Activated CD4-positive, alpha-beta T cell treated with anti-CD3 and anti-CD28 coated beads, Interleukin-2, amount 50 U/mL, for 4 hours (primary cell): ENCODE data around the gene DOCK6.
"Not testable (repeated sequence)": the region's sequence is repeated elsewhere in the genome, so short reads cannot be mapped to it uniquely, and the experiment has no call there.

Source experiments
- DNase-seq, 2 experiments: peaks; one replicate each; pipeline ENCODE4 v3.0.0-alpha.2; 2020

The DOCK6 gene

DNA sequence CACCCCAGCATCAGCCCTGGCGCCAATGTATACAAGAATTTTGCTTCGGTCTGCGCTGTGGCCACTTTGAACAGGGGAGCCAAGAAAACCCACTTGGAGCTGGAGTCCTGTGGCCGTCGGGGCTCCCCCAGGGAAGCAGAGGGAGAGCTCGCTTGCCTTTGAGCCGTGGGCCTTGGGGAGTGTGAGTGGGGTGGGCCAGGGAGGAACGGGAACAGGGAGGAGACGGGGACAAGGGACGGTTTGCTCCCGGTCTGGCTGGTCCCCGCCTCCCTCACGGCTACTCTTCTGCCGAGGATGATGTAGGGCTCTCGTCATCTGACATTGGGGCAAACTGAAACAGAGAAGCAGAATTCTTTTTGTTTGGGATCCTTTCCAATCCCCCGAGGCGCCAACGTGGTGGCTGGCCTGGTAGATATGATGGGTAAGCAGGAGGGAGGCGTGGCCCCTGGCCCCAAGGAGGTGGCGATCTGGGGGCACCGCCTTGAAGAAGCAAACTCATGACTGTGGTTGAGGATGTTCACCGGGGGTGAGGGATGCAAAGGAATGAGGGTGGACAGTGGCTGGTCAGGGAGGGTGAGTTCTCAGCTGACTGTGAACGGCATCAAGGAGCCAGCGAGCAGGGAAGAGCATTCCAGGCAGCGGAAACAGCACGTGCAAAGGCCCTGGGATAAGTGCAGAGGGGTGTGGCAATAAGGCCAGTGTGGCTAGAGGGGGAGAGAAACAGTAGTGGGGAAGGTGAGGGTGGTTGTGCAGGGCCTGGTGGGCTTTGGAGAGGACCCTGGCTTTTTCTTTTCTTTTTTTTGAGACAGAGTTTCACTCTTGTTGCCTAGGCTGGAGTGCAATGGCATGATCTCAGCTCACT lies 95.8 kb downstream of the DOCK6 start:
- no peak for DNase-seq

DNA sequence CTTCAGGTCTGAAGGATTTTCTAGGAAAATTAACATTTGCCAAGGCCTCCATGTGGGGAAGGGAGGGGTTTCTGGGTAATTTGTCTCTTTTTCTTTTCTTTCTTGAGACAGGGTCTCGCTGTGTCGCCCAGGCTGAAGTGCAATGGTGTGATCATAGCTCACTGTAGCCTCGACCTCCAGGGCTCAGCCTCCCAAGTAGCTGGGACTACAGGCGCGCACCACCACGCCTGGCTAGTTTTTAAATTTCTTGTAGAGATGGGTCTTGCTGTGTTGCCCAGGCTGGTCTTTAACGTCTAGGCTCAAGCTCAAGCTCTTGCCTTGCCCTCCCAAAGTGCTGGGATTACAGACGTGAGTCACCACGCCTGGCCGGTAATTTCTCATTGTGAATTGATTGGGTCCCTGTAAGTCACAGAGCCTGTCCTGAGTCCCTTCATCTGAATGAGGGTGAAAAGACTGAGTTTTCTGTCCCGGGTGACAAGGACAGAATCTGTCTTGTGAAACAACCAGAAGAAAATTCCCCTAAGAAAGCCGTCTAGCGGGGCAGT lies 96.8 kb downstream of the DOCK6 start:
- DNase-seq, result no peak

DNA sequence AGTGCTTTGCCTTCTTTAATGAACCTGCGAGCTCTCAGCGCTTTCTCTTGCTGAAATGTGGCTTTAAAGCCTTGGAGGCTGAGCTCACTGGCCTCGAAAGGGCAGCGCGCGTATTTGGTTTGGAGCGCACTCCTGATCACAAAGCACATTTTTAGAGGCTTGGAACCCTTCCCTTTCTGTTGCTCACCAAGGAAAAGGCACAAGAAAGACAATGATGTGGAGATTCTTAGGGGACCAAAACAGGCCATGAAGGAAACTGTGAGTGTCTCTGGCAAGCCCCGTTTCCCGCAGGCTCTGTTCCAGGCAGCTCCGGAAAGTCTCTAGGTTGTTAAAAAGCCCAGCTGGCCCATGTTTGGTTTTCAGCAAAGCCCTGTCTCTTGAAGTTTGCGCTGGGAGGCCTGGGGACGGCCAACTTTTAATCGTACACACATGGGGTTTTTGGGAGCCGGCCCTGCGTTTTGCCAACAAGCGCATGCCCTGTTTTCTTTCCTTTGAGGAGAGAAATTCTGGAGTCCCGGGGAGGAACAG lies 97.4 kb downstream of the DOCK6 start:
- DNase-seq, result no peak

DNA sequence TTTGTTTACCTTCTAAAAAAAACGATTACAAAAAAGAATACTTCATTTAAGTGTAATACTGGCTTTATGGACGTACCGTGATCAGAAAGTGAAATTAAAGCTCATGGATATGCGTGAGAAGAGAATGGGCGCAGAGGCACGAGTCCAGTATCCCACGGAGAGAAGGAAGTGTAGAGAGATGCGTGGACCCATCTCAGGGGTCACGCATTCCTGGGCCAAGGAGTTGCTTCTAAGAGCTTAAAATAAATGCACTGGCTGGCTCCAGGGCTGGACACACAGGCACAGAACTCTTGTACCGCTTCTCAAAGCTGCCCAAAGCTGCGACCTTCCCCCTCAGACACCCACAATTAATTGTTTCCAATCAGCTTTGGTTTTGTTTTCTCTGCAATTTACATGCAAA lies 98.0 kb downstream of the DOCK6 start:
- DNase-seq, result no peak

DNA sequence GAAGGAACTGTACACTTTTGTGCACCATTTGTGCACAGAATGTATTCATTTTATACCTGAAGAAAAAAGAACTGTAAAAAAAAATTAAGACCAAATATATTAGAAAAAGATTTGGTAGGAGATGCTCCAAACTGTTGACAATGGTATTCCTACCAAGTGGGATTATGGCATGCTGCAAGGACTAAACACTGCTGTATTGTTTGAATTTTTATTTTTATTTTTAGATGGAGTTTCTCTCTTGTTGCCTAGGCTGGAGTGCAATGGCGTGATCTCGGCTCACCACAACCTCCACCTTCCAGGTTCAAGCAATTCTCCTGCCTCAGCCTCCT lies 101.9 kb downstream of the DOCK6 start:
- DNase-seq, result not testable (repeated sequence)

DNA sequence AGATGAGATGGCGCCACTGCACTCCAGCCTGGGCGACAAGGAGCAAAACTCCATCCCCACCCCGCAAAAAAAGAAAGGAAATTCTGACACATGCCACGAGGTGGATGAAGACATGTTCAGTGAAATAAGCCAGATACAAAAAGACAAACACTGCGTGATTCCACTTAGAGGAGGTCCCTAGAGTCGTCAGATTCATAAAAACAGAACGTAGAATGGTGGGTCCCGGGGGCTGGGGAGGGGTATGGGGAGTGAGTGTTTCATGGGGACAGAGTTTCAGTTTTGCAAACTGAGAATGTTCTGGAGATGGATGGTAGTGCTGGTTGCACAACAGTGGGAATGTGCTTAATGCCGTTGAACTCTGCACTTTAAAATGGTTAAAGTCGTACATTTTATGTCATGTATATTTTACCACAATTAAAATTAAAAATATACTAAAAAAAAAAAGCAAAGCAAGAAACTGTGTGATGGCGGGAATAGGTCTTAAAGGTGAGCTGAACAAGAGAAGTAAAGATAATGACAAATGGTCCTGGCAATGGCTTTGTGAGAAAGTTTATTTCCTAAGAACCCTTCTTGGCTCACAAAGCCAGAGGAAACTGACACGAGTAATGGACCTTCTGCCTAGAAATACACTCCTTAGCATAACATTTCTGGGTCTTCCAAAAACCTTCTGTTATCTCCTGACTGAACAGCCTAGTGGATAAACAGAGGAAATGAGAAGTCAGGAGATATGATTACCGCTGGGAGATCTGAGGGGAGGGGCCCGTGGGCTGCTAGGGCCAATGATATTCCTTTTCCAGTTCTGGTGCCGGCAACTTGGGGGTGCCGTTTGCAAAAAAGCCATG lies 102.5 kb downstream of the DOCK6 start:
- no peak for DNase-seq

DNA sequence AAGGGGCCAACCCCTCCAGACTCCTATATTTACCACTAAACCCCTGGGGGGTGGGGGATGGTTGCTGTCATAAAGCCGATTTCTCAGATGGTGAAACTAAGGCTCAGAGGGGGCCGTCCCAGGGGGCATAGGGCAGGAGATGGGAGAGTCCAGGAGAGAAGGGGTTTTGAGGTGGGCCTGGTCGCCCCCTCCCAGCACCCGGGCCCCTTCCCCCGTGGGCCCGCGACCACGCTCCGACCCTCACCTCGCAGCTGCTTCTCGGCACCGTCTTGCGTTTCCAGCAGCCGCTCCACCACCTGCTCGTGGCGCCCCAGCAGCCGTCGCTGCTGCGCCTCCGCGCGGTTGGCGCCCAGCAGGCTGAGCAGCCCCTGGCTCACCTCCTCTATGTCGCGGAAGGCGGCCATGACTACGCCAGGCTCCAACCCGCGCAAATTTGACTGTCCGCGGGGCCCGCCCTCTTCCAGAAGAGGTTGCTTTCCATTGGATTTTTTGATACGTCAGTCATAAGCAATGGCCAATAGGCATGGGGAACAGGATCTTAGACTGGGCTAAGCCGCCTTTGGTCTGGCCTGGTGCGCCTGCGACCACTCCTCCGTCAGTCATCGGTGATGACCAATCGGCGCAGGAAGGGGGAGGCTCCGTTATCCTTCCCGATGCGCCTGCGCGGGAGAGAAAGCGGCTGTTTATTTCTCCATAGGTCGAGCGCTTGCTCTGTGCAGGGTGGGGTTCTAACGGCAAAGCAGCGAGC lies 106.8 kb downstream of the DOCK6 start, which contains the start of gene SPC24:
Gene SPC24 (minus strand): TSS at position 410 of the 748 bp plus-strand sequence. CDS start 6 bp downstream, at position 404.
- DNase-seq, result peak; percentile 77 to 81

DNA sequence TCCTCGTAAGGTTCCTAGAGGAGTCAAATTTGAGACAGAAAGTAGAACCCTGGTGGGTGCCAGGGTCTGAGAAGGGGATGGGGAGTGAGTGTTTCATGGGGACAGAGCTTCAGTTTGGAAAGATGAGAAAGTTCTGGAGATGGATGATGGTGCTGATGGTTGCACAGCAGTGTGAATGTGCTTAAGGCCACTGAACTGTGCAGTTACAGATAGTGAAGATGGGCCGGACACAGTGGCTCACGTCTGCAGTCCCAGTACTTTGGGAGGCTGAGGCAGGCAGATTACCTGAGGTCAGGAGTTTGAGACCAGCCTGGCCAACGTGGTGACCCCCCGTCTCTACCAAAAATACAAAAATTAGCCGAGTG lies 107.7 kb downstream of the DOCK6 start:
- no peak for DNase-seq

DNA sequence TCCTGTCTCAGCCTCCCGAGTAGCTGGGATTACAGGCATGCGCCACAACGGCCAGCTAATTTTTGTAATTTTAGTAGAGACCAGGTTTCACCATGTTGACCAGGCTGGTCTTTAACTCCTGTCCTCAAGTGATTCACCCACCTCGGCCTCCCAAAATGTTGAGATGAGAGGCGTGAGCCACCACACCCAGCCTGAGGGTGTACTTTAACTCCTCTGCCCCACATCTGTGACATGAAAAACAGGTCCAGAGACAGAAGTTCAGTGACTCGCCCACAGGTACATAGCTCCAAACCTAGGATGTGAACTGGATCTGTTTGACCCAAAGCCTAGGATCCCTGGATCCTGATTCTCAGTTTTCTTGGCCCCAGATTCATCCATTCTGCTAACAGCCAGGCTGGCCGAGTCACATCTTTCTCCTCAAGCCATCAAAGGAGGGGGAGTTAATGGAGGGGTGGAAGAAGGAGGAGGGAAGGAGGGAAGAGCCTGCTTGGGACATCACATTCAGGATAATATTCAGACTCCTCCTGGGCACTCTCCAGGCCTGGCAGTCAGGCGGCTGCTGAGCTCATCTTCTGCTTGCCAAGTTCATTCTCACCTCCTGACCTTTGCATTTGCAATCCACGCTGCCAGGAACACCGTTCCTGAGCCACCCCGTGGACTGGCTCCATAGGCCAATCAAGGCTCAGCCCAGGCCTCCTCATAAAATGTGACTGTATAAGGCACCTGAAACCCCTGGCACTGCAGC lies 109.8 kb downstream of the DOCK6 start:
- DNase-seq, result no peak

DNA sequence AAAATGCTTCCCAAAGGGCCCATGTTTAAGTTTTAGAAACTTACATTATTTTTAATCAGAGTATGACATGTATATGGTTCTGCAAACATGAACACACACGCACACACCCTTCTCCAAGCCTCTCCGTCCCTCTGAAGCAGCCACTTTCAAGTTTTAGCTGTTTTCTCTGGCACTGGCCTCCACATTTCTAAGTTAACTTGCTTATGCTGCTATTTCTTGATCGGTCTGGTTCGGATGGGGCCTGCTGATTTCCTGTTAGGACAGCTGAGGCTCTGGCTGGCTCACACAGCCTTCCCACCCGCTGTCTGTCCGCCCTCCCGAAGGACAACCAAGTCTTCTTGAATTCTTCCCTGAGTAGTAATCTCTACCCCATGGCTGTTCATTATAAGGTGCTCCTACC lies 111.1 kb downstream of the DOCK6 start:
- DNase-seq, result no peak
